GM18907 (cell line): Measurements from ENCODE around the gene TMED9.
A peak's percentile ranks its signal among the peaks of the same experiment; 100 is the strongest.

ENCODE experiments used
- ATAC-seq: cut with Tn5 transposase; IDR thresholded peaks from one replicate; pipeline ENCODE4 v1.9.1; 2021; ENCODE audit warnings: mild to moderate bottlenecking, moderate library complexity; ENCODE audit not compliant: unreplicated experiment

The TMED9 gene

DNA sequence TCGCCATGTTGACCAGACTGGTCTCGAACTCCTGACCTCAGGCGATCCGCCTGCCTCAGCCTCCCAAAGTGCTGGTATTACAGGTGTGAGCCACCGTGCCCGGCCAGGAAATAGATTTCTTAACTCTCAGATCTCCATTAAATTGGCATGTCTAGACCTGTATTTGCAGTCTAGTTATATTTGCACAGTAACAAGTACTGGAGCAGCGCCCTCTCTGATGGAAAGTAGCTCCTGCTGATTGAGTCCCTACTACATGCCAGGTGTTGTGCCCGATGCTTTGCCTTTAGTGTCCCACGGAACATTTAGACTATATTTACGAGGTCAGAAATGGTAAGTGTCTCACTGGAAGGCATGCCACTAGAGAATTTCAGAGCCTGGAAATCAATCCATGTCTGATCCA, 15.8 kb upstream of the TMED9 start:
- ATAC-seq: no peak

DNA sequence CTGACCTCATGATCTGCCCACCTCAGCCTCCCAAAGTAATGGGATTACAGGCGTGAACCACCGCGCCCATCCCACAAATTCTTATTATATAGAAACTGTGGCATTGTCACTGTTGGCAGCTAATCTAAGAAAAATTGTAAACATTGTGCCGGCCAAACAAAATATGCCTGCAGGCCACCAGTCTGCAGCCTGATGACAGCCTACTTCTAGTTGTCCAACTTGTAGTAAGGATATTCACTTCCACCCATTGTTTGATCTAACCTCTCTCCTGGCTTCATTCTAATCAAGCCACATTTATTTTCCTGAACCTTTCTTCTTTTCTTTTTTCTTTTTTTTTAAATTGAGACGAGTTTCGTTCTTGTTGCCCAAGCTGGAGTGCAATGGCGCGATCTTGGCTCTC, 13.7 kb upstream of the TMED9 start:
- ATAC-seq: no peak

DNA sequence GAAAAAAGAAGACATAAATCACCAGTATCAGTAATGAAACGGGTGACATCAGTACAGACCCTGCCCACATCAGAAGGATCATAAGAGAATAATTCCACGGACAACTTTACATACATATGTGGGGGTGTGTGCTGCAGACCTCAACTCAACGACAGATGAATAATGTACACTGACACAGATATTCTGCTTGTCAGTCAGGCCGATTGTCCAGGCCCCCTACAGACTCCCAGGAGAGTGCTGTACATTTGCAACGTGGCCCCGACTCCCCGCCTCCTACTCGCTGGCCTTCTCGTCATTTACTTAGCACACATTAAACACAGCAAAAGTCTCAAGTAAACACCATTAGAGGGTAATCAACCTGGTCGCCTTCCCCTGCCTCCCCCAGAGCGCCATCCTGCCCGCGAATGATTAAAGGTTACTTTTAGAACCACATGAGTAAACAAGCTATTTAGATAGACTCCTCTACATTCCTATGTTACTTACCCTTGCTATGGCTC, 3.5 kb upstream of the TMED9 start:
- no peak for ATAC-seq

DNA sequence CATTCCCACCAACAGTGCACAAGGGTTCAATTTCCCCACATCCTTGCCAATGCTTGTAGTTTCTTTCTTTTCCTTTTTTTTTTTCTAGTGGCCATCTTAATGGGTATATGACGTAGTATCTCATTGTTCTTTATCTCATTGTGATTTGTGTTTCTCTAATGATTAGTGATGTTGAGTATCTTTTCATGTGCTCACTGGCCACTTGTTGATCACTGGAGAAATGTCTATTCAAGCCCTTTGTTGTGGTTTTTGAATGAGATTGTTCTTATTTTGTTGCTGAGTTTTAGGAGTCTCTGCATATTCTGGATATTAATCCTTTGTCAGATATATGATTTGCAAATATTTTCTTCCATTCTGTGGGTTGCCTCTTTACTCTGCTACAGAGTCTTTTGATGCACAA, 1.6 kb upstream of the TMED9 start:
- ATAC-seq: no peak

DNA sequence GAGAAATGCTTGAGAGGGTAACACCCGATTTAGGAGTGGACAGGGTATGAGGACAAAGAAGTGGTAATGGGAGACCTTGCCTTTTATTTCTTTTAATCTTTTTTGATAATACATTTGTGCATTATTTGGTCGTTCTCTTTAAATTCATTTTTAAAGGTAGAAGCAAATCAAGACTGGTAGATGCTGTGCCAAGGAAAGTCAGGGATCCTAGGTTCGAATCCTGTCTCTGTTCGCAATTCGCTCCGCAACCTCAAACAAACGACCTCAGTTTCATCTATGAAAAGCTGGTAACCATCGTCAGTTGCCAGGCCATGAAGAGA, 353 bp upstream of the TMED9 start:
- ATAC-seq: no peak

DNA sequence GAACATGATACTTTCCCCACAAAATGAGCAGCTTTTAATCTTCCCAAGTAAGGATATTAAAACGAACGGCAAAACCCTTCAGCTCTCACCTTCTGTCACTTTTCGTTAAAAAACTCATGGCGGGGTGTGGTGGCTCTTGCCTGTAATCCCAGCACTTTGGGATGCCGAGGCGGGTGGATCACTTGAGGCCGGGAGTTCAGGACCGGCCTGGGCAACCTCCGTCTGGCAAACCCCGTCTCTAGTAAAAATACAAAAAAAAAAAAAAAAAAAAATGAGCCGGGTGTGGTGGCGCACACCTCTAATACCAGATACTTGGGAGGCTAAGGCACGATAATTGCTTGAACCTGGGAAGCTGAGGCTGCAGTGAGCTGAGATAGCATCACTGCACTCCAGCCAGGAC, 902 bp downstream of the TMED9 start:
- ATAC-seq: no peak

DNA sequence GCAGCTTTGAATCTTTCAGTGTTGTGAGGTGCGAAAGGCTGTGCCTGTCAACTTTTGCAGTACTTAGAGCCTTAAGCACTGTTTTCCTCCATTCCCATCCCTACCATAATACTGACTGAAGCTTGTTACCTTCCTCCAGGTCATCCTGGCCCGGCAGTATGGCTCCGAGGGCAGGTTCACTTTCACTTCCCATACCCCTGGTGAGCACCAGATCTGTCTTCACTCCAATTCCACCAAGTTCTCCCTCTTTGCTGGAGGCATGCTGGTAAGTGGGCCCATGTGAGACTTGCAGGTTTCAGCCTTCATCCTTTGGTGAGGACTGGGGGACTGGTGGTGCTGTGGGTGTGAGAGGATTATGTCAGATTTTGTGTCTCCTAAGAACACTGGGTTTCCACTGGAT, 1.5 kb downstream of the TMED9 start:
- no peak for ATAC-seq

DNA sequence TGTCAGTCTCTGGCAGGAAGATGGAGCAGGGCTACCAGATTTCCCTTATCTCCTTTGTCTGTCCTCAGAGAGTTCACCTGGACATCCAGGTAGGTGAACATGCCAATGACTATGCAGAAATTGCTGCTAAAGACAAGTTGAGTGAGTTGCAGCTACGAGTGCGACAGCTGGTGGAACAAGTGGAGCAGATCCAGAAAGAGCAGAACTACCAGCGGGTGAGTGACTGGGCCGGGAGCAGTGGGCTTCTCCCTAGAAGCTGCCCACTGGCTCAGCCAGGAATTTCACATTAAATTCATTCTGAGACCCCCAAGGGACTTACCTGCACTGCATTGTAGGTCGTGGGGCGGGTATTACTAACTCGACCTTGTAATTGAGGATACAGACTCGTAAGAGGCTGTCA, 2.1 kb downstream of the TMED9 start:
- ATAC-seq: no peak

DNA sequence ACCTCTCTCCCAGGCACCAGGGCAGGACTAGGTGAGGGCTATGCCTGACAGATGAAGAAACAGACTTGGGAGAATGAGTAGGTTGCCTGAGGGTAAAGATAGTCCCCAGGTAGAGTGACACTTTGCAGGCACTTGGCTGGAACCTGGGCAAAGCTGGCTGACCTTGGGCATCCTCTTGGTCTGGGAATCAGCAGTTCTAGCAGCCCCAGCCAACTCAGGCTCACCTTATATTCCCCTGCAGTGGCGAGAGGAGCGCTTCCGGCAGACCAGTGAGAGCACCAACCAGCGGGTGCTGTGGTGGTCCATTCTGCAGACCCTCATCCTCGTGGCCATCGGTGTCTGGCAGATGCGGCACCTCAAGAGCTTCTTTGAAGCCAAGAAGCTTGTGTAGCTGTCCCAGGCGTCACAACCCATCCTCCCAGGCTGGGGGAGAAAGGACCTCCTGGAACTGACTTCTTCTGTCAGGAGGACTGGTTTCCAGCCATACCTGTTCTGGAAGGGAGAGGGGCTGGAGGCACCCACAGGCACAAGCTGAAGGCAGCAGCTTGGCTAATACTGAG, 3.1 kb downstream of the TMED9 start:
- ATAC-seq: no peak

DNA sequence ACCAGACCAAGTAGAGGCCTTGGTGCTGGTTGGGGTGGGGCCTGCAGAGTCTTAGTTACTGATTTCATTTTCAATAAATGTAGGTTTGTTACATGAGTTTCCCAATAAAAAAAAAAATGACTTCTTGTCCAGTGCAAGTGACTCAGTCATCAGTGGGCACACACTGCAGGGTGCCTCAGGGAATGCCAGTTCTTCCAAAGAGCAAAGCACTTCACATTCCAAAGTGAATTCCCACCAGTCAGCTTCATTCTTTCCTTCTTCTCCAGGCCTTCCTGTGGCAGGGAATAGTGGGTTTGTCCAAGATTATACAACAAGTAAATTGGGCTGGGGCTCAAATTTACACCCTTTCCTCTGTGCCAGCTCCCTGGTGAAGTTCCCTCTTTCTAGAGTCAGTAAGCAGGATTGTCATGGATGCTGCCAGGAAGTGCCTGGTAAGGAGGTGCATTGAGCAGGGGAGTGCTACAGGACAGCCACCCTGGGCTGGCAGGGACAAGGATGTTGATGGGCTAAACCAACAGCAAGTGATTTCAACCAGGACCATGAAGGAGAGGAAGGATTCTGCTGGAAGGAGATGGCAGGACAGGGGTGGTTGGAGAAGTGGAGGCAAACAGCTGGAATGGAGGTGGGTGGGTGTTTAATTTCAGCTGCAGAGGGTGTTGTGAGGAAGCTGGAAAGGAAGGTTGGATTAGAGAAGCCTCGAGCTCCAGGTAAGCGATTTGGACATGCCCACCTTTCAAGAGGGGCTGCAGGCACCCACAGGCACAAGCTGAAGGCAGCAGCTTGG, 4.2 kb downstream of the TMED9 start:
- no peak for ATAC-seq

DNA sequence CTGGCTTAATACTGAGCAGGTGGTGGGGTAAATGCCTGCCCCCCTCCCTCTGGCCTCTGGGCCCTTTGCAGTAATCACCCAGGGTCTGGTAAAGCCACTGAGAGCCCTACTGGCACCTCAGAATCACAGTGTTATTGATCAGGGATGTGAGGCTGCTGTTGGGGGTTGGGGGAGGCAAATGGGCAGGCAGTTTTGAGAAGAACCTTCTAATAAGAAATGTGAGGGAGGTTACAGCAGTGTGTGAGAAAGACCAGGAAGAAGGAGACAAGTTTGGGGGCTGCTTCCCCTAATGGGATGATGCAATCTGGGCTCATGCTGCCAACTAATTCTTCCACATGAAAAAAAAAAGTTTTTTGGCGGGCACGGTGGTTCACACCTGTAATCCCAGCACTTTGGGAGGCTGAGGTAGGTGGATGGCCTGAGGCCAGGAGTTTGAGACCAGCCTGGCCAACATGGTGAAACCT, 4.8 kb downstream of the TMED9 start:
- no peak for ATAC-seq

DNA sequence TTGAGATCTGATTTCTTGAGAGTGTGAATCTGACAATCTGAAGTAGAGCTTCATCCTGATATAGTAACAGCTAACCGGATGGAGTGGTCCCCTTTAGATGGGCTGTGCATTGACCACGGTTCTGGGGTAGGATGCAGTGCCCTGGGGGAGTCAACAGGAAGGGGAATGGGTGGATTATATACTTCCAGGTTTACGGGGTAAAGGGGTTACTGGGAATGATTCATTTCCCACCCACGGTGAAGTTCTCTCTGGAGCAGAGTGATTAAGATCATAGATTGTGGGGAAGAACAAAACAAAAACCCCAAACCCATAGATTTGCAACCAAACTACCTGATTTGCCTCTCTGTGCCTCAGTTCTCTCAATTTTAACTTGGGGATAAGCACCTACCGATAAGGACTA, 6.5 kb downstream of the TMED9 start:
- ATAC-seq: no peak

DNA sequence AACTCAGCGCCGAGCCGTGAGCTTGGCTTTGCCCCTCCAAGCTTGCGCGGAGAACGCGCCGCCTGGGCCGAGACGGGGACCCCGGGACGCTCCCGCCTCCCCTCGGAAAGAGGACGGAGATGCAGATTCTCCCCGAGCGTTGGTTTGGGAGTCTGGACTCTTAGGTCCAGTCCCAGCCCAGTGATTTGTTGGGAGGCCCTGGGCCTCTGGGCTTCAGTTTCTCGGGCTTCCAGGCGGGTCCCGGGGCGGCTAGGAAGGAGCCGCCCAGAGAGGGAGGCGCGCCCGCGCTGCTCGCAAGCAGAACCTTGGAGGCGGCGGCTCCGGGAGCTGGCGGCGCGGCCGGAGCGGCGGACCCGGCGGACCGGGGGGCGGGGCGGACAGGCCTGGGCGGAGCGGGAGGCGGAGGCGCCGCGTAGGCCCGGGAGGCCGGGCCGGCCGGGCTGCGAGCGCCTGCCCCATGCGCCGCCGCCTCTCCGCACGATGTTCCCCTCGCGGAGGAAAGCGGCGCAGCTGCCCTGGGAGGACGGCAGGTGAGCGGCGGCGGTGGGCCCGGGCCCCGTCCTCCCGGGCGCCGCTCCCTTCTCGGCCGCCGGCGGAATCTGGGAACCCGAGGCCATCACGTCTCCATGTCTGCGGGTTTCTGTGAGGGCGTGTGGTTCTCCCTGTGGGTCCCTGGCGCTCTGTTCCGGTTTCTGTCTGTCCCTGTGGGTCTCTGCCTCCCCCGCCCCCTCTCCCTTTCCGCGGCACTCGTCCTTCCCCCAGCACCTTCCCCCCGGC, 7.9 kb downstream of the TMED9 start, which contains the start of gene B4GALT7:
TSS of gene B4GALT7 (plus strand) at position 402 of the 777 bp plus-strand sequence. CDS start at position 481, 79 bp downstream.
- ATAC-seq: peak; percentile 83

DNA sequence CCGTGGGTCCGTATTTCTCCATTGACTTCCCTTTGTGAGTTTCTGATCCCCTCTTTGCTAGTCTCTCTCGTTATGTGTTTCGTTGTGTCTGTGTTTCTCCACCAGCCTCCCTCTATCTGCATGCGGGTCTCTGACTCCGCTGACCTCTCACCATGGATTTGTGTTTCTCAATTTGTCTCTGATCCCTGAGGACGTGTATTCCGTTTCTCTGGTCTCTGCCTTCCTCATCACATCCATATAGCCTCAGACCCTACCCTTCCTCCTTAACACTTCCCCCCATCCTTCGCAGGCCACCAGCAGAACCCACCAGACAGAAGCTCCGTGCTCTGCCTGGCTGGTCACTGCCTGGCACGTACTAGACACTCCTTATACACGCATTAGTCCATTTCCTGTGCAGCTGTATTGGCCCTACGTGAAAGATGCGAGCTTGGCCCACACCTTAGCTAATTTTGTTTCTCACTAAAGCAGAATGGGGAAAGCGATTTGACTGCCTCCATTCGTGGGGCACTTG, 8.6 kb downstream of the TMED9 start:
- ATAC-seq: no peak

DNA sequence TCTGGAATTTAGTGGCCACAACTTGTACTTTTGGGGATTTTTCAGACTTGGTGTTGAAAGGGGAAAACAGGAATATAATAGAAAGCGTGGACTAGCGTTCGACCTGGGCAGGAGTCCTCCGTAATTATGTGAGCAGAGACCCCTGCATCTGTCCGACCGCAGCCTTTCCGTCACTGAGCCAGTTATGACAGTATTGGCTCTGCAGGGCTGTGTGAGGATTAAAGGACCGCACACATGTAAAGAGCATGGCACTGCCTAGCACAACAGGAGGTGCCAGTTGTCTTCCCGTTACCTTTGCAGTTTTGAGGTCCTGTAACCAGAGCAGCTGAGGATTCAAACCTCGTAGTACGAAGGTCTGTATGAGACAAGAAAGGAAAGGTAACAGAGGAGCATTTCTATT, 9.1 kb downstream of the TMED9 start:
- ATAC-seq: no peak

DNA sequence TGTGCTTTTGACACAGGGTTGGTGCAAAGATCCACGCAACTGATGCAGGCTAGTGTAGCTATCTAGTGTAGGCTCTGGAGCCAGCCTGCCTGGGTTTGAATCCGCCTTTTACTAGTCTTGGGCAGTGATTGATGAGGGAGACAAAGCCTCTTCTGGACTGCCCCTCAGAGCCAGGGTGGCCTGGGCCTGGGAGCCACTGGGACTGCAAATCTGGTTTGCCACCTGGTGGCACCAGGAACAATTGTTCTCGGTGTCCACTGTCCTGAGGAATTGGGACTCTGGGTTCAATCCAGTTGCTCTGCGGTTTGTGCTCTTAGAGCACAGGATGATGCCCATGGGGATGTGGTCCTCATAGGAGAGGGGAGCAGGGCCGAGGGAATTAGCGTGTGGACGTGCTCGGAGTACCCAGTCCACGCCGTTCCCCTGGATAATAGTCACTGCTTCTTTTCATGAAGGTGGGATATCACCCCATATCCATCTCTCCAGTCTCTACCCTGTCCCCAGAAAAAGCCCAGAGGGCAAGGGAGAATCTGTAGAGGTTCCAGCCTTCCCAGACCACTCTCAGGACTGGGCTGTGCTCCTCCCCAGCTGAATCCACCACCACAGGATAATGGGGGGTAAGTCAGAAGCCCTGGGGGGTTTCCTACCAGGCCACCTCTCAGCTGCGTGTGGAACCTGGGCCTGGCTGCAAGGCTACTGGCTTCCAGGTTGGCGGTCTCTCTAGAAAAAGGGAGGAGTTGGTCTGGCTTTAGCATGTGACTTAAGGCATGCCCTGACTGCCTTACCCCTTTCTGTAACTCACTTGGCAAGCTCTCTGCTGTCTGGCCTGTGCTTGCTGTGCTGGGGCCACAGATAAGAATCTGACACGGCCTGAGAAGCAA, 9.8 kb downstream of the TMED9 start:
- ATAC-seq: no peak

DNA sequence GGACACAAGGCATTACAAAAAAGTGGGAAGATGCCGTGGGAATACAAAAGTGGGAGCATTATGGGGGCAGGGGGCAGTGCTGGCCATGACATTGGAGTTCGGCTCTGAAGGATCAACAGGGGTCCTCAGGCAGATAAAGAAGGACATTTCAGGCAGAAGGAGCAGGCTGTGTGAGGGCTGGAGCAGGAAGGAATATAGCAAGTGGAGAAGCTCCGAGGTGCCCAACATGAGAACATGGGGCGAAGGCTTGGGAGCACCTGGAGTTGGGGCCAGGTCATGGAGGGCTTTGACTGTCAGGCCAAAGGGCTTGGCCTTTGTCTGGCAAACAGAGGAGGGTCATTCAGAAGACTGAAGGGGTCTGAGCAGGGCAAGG, 10.4 kb downstream of the TMED9 start:
- no peak for ATAC-seq

DNA sequence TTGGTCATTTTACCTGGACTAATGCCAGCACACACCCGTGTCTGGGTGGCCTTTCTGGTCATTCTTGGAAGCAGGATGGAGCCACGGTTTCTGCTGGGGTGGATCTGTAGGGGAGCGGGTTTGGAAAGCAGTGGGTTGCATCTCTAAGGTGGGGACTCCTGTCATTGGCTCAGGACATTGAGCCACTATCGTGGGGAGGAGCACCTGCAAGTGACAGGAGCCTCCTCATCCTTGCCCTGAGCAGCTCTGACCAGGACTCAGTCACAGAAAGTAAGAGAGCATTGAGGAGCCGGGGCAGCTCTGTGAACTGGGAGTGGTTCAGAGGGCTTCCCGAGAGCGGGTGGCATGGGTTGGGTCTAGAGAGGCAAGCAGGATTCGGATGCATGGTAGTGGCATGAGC, 11.6 kb downstream of the TMED9 start:
- ATAC-seq: no peak

DNA sequence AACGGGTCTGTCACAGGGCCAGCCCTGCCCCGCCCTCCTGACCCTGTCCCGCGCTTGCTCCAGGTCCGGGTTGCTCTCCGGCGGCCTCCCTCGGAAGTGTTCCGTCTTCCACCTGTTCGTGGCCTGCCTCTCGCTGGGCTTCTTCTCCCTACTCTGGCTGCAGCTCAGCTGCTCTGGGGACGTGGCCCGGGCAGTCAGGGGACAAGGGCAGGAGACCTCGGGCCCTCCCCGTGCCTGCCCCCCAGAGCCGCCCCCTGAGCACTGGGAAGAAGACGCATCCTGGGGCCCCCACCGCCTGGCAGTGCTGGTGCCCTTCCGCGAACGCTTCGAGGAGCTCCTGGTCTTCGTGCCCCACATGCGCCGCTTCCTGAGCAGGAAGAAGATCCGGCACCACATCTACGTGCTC, 12.1 kb downstream of the TMED9 start:
- no peak for ATAC-seq

DNA sequence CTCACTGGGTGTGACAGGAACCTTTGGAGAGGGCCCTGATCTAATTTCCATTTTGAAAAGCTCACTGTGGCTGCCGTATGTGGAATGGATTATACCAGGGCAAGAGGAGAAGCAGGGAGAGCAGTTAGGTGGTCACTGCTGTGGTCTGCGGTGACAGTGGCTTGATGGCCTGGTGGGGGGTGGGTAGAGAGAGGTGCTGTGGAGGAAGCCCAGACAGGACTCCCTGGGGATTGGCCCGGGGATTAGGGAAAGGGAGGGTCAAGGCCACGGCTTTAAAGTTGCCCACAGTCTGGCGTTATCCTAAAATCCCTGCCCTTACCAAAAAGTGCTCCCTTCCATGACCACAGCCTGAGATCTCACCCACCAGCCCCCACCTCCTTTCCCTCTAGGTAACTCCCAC, 12.7 kb downstream of the TMED9 start:
- ATAC-seq: no peak

DNA sequence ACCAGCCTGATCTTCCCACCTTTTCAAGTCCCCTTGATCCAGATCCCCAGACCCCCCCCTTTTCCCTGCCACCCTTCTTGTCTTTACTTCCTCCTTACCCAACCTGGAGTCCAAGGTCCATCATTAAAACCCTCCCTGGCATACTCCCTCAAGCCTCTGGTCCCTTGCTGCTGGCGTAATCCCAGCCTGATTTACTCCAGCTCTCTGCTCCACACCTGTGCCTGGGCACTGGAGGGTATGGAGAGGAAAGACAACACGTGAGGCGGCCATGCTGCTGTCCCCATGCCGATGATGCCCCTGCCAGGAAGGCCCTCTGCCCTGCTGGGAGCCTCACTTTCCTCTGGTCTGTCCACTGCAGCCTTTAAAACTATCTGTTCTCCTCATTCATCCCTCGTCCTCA, 13.1 kb downstream of the TMED9 start:
- no peak for ATAC-seq
